Gastroesophageal sphincter (tissue), 4 donors: ENCODE results near the gene C6orf52. TPM values are rescaled to one million over a fixed set of nuclear protein-coding genes. Genes with fewer than 3 reads are reported as not detected.

Experiments
- ATAC-seq: fragments of 150-250 bp; one replicate; pipeline ENCODE4 v1.9.1; 2016; ENCODE audit warnings: mild to moderate bottlenecking, moderate library complexity
- H3K27ac ChIP-seq, 4 donors: fragments of 200-600 bp; sonication (generic) in 3 of 4; 1 replicate in 3 of 4; 2 replicates in 1 of 4; pipeline ENCODE4 v1.5.1; 2016 to 2019
- H3K27me3 ChIP-seq: fragments of 200-600 bp; sonication (generic); one replicate; pipeline ENCODE4 v1.5.1; 2019
- H3K36me3 ChIP-seq, 2 donors: fragments of 200-600 bp; sonication (generic); one replicate each; pipeline ENCODE4 v1.5.1; 2019; ENCODE audit warnings: control low read depth in 1 of 2
- H3K4me1 ChIP-seq, 3 donors: fragments of 200-600 bp; sonication (generic); 1 replicate in 2 of 3; 2 replicates in 1 of 3; pipeline ENCODE4 v1.5.1; 2016 to 2019; ENCODE audit warnings: control low read depth in 2 of 3
- H3K4me3 ChIP-seq, 2 donors: fragments of 200-600 bp; sonication (generic); one replicate each; pipeline ENCODE4 v1.5.1; 2019; ENCODE audit warnings: mild to moderate bottlenecking in 1 of 2, moderate library complexity in 1 of 2
- H3K9me3 ChIP-seq, 3 donors: fragments of 200-600 bp; sonication (generic); one replicate each; pipeline ENCODE4 v1.5.1; 2017 to 2019; ENCODE audit warnings: control low read depth in 2 of 3
- EP300 ChIP-seq: sonication (generic); formaldehyde crosslinking; IDR thresholded peaks from one replicate; pipeline ENCODE4 v1.6.1; 2017; ENCODE audit warnings: antibody characterized with exemption, mild to moderate bottlenecking
- POLR2A ChIP-seq, 2 donors: fragments of 450-650 bp; IDR thresholded peaks; one replicate each; pipeline ENCODE4 v1.6.1; 2017; ENCODE audit warnings: antibody characterized with exemption in 2 of 2, mild to moderate bottlenecking in 2 of 2, moderate library complexity in 1 of 2
- POLR2AphosphoS5 ChIP-seq: sonication (generic); formaldehyde crosslinking; IDR thresholded peaks from one replicate; pipeline ENCODE4 v1.6.1; 2017; ENCODE audit warnings: antibody characterized with exemption
- WGBS, 2 donors: methylation state at CpG; one replicate each; pipeline ENCODE4 v1.1.5; 2018; ENCODE audit warnings: low coverage in 1 of 2; 5-methylcytosine and 5-hydroxymethylcytosine counted together
- total RNA-seq, 4 donors: library from RNA; depleted of rRNA; stranded (reverse); fragments of >200 nt; gene quantifications; one replicate each; pipeline ENCODE4 v1.1.0, GENCODE V29; 2016
- TF ChIP-seq, protein P1 (sequence below), 4 experiments: fragments of 200-600 bp in 2 of 4; fragments of 450-650 bp in 2 of 4; sonication (generic) in 1 of 4; IDR thresholded peaks; one replicate each; pipeline ENCODE4 v1.5.1; 2017 to 2019; ENCODE audit warnings: antibody characterized with exemption in 4 of 4, mild to moderate bottlenecking in 2 of 4, moderate library complexity in 2 of 4

The C6orf52 gene
- total RNA-seq, 4 donors from 2014 or later: 2.5 TPM; not detected in 3

GRCh38 chr6:10655508-10656055 is 38.8 kb downstream of the C6orf52 start:
- TF ChIP-seq, protein P1, sequence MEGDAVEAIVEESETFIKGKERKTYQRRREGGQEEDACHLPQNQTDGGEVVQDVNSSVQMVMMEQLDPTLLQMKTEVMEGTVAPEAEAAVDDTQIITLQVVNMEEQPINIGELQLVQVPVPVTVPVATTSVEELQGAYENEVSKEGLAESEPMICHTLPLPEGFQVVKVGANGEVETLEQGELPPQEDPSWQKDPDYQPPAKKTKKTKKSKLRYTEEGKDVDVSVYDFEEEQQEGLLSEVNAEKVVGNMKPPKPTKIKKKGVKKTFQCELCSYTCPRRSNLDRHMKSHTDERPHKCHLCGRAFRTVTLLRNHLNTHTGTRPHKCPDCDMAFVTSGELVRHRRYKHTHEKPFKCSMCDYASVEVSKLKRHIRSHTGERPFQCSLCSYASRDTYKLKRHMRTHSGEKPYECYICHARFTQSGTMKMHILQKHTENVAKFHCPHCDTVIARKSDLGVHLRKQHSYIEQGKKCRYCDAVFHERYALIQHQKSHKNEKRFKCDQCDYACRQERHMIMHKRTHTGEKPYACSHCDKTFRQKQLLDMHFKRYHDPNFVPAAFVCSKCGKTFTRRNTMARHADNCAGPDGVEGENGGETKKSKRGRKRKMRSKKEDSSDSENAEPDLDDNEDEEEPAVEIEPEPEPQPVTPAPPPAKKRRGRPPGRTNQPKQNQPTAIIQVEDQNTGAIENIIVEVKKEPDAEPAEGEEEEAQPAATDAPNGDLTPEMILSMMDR (IDR thresholded peaks at IDR 0.05): no peak
- TF ChIP-seq POLR2AphosphoS5 (no peak), EP300 (no peak), POLR2A (IDR thresholded peaks at IDR 0.05) (no peak)
- no peak overlapping the region for H3K4me3 ChIP-seq
- H3K9me3 ChIP-seq: no peaks in the 10 kb centered on the region
- no peaks in the 10 kb centered on the region for H3K27me3 ChIP-seq
- WGBS, 2 donors: 69 to 76% methylated on average over 11 to 12 of the region's 12 CpGs
- no peak for ATAC-seq
- H3K27ac ChIP-seq: no peak overlapping the region
- H3K36me3 ChIP-seq: no peaks in the 10 kb centered on the region
- peaks cover 0 to 5% (median 0%) of the 10 kb centered on the region in 3 donors for H3K4me1 ChIP-seq

GRCh38 chr6:10644225-10644624 is 50.2 kb downstream of the C6orf52 start:
- no peaks in the 10 kb centered on the region for H3K4me1 ChIP-seq
- no peaks in the 10 kb centered on the region for H3K9me3 ChIP-seq
- no peak for ATAC-seq
- 100% methylated on average over 1 of the region's 1 CpG for WGBS, 2 donors
- TF ChIP-seq, protein P1 (IDR thresholded peaks at IDR 0.05): no peak
- no peak for TF ChIP-seq POLR2AphosphoS5
- TF ChIP-seq EP300: no peak
- TF ChIP-seq POLR2A (IDR thresholded peaks at IDR 0.05): no peak
- no peaks in the 10 kb centered on the region for H3K36me3 ChIP-seq
- H3K27me3 ChIP-seq: no peaks in the 10 kb centered on the region
- H3K4me3 ChIP-seq: no peak overlapping the region
- no peak overlapping the region for H3K27ac ChIP-seq

GRCh38 chr6:10643201-10643651 is 51.2 kb downstream of the C6orf52 start:
- no peaks in the 10 kb centered on the region for H3K4me1 ChIP-seq
- no peak overlapping the region for H3K4me3 ChIP-seq
- H3K27ac ChIP-seq: no peak overlapping the region
- H3K36me3 ChIP-seq: no peaks in the 10 kb centered on the region
- ATAC-seq: no peak
- no peaks in the 10 kb centered on the region for H3K9me3 ChIP-seq
- H3K27me3 ChIP-seq: no peaks in the 10 kb centered on the region
- TF ChIP-seq POLR2AphosphoS5: no peak
- TF ChIP-seq EP300: no peak
- no peak for TF ChIP-seq POLR2A (IDR thresholded peaks at IDR 0.05)
- WGBS, 2 donors: 50% methylated on average over 3 of the region's 3 CpGs; no CpG with 5 or more reads in 1 of the 2 donors

DNA sequence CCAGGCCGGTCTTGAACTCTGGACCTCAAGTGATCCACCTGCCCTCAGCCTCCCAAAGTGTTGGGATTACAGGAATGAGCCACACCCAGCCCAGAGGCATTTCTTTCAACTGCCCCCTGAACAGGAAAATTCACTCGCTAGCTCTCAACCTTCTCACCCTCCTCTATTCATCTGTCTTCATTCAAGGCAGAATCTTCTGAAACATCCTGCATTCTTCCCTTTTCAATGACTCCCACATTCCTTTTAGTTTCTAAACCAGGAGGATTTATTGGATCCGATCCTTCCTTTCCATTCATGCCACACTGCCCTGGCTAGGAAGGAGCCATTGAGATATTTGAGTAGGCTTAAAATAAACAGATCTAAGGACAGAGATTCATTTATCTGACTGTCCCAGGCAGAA is 52.9 kb downstream of the C6orf52 start:
- WGBS, 2 donors: 80 to 85% methylated on average over 3 of the region's 3 CpGs

GRCh38 chr6:10640412-10640811 is 54.0 kb downstream of the C6orf52 start:
- no peak overlapping the region for H3K27ac ChIP-seq
- H3K4me3 ChIP-seq: no peak overlapping the region
- no peaks in the 10 kb centered on the region for H3K9me3 ChIP-seq
- no peaks in the 10 kb centered on the region for H3K4me1 ChIP-seq
- no peaks in the 10 kb centered on the region for H3K36me3 ChIP-seq
- H3K27me3 ChIP-seq: no peaks in the 10 kb centered on the region
- TF ChIP-seq POLR2AphosphoS5: no peak
- TF ChIP-seq, protein P1 (IDR thresholded peaks at IDR 0.05): no peak
- TF ChIP-seq EP300: no peak
- TF ChIP-seq POLR2A (IDR thresholded peaks at IDR 0.05): no peak
- 87 to 98% methylated on average over 7 to 8 of the region's 8 CpGs for WGBS, 2 donors
- ATAC-seq: no peak

More for the DNA sequence above, 52.9 kb downstream of the C6orf52 start:
- H3K36me3 ChIP-seq: no peaks in the 10 kb centered on the region
- no peaks in the 10 kb centered on the region for H3K27me3 ChIP-seq
- TF ChIP-seq, protein P1 (IDR thresholded peaks at IDR 0.05): no peak
- TF ChIP-seq EP300: no peak
- no peak for TF ChIP-seq POLR2AphosphoS5
- TF ChIP-seq POLR2A (IDR thresholded peaks at IDR 0.05): no peak
- no peaks in the 10 kb centered on the region for H3K9me3 ChIP-seq
- no peak overlapping the region for H3K4me3 ChIP-seq
- no peak overlapping the region for H3K27ac ChIP-seq
- no peak for ATAC-seq
- no peaks in the 10 kb centered on the region for H3K4me1 ChIP-seq
